Stimulated activated effector memory CD8-positive, alpha-beta T cell treated with anti-CD3 and anti-CD28 coated beads, Interleukin-12 subunit alpha, Interleukin-12 subunit beta, amount 100 ng/mL, for 72 hours (primary cell): ENCODE data around the gene OR10H2.
A peak's percentile ranks its signal among the peaks of the same experiment; 100 is the strongest.
"Not testable (repeated sequence)": the region's sequence is repeated elsewhere in the genome, so short reads cannot be mapped to it uniquely, and the experiment has no call there.

ENCODE experiments used
- ATAC-seq: fragments of 150-1000 bp; cut with Tn5 transposase; 2 replicates; pipeline ENCODE4 v1.10.0; 2021
- DNase-seq, 2 donors: peaks; one replicate each; pipeline ENCODE4 v3.0.0; 2021 to 2022; ENCODE audit warnings: low spot score in 2 of 2
- H3K27ac Mint-ChIP-seq: one replicate; pipeline ENCODE4 v1.8.0; 2022; ENCODE audit warnings: mild to moderate bottlenecking, mixed read lengths
- H3K36me3 Mint-ChIP-seq: one replicate; pipeline ENCODE4 v1.8.0; 2022; ENCODE audit warnings: mild to moderate bottlenecking, mixed read lengths
- H3K4me1 Mint-ChIP-seq: one replicate; pipeline ENCODE4 v1.8.0; 2022; ENCODE audit warnings: mixed read lengths
- H3K4me3 Mint-ChIP-seq: one replicate; pipeline ENCODE4 v1.8.0; 2022; ENCODE audit warnings: mild to moderate bottlenecking, mixed read lengths
- H3K9me3 Mint-ChIP-seq: one replicate; pipeline ENCODE4 v1.8.0; 2022; ENCODE audit warnings: mixed read lengths

Gene OR10H2, protein sequence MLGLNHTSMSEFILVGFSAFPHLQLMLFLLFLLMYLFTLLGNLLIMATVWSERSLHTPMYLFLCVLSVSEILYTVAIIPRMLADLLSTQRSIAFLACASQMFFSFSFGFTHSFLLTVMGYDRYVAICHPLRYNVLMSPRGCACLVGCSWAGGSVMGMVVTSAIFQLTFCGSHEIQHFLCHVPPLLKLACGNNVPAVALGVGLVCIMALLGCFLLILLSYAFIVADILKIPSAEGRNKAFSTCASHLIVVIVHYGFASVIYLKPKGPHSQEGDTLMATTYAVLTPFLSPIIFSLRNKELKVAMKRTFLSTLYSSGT

DNA sequence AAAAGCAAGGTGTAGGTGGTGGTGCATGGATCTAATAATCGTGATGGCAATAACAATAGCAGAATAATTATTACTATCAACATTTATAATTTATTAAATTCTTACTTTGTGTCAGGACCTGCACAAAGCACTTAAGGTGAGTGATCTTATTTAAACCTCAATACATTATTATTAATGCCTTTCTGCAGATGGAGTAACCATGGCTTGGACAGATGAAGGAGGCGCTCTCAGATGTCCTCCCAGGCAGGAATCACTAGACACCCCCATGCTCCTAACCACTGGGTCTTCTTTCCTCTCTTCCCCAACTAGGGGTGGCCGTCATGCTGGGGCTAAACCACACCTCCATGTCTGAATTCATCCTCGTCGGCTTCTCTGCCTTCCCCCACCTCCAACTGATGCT, at the start of gene OR10H2:
Gene OR10H2 (plus strand): TSS at position 301 of the 400 bp plus-strand sequence. CDS start 20 bp downstream, at position 321.
- Mint-ChIP-seq H3K36me3 (no peaks in the 10 kb centered on the region), H3K4me3 (no peak within 1 kb of the TSS), H3K9me3 (no peaks in the 10 kb centered on the region), H3K4me1 (peaks cover 17% of the 10 kb centered on the region), H3K27ac (no peak within 1 kb of the TSS)
- DNase-seq, result no peak
- ATAC-seq, result no peak

DNA sequence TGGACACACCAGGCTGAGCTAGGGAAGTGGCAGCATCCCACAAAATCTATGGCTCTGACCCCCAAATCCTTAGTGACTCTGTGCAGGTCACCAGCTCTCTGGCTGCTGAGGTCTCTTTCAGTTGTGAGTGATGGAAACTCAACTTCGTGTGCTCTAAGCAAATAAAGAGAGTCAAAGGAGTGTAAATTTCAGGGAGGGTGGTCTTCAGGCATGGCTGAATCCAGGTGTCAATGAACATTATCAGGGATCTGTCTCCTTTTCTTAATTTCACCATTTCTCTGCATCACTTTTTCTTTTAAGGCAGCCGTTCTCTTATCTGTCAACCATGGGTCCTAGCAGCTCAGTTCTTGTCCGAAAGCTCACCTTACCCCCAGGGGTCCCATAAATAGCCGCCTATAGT, 48.7 kb upstream of the OR10H2 start:
- ATAC-seq, result no peak
- H3K27ac Mint-ChIP-seq, result no peak overlapping the region
- no peak for DNase-seq
- peaks cover 27% of the 10 kb centered on the region for H3K4me1 Mint-ChIP-seq
- peaks cover 21% of the 10 kb centered on the region for H3K36me3 Mint-ChIP-seq
- H3K4me3 Mint-ChIP-seq, result no peak overlapping the region
- peaks cover 14% of the 10 kb centered on the region for H3K9me3 Mint-ChIP-seq

- not testable (repeated sequence) for ATAC-seq, H3K27ac Mint-ChIP-seq, H3K4me3 Mint-ChIP-seq, DNase-seq
- H3K4me1 Mint-ChIP-seq, result peaks cover 19% of the 10 kb centered on the region
- peaks cover 13% of the 10 kb centered on the region for H3K9me3 Mint-ChIP-seq
- H3K36me3 Mint-ChIP-seq, result peaks cover 21% of the 10 kb centered on the region
These were observed 48.0 kb upstream of the OR10H2 start for GRCh38 chr19:15679865-15680264.

GRCh38 chr19:15680478-15681322, 47.1 kb upstream of the OR10H2 start:
- Mint-ChIP-seq H3K4me3 (no peak overlapping the region), H3K36me3 (peaks cover 21% of the 10 kb centered on the region), H3K4me1 (peaks cover 16% of the 10 kb centered on the region), H3K9me3 (peaks cover 13% of the 10 kb centered on the region), H3K27ac (no peak overlapping the region)
- ATAC-seq (no peak), DNase-seq (no peak)

GRCh38 chr19:15683411-15683810, 44.4 kb upstream of the OR10H2 start:
- ATAC-seq (no peak), DNase-seq (no peak)
- no peak overlapping the region for H3K27ac Mint-ChIP-seq
- no peaks in the 10 kb centered on the region for H3K36me3 Mint-ChIP-seq
- no peak overlapping the region for H3K4me3 Mint-ChIP-seq
- peaks cover 6% of the 10 kb centered on the region for H3K9me3 Mint-ChIP-seq
- H3K4me1 Mint-ChIP-seq, result no peaks in the 10 kb centered on the region

DNA sequence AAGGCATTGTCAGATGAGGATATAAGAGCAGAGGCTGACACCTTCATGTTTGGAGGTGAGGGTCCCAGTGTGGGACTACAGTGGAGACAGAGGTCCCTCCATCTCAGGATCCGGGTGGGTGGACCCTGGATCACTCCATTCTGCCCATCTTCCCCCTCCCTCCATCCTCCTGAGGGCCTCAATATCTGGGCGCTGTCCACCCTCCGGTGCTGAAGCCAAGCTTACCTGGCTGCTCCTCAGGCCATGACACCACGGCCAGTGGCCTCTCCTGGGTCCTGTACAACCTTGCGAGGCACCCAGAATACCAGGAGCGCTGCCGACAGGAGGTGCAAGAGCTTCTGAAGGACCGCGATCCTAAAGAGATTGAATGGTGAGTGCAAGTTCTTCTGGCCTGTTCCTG, 43.0 kb upstream of the OR10H2 start:
- ATAC-seq, result no peak
- H3K4me3 Mint-ChIP-seq, result no peak overlapping the region
- no peak for DNase-seq

DNA sequence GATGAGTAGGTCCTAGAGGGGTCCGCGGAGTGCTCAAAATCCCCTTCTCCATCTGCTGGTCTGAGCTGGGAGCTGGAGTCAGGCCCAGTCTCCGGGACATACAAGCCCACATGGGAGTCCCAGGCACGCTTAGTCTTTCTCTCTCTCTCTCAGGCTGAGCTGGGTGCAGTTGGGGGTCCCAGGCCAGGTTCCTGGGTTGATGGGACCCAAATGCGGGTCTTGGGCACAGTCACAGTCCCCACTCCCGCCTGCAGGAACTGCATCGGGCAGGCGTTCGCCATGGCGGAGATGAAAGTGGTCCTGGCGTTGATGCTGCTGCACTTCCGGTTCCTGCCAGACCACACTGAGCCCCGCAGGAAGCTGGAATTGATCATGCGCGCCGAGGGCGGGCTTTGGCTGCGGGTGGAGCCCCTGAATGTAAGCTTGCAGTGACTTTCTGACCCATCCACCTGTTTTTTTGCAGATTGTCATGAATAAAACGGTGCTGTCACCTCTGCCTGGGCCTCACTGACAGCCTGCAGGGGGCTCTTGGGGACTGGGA, 31.1 kb upstream of the OR10H2 start:
- Mint-ChIP-seq H3K4me3 (no peak overlapping the region), H3K27ac (no peak overlapping the region), H3K4me1 (no peaks in the 10 kb centered on the region), H3K9me3 (no peaks in the 10 kb centered on the region), H3K36me3 (no peaks in the 10 kb centered on the region)
- no peak for ATAC-seq
- no peak for DNase-seq

More for the DNA sequence above, 43.0 kb upstream of the OR10H2 start:
- H3K4me1 Mint-ChIP-seq, result no peaks in the 10 kb centered on the region
- H3K9me3 Mint-ChIP-seq, result peaks cover 8% of the 10 kb centered on the region
- no peak overlapping the region for H3K27ac Mint-ChIP-seq
- H3K36me3 Mint-ChIP-seq, result no peaks in the 10 kb centered on the region

GRCh38 chr19:15701757-15702533, 25.9 kb upstream of the OR10H2 start:
- Mint-ChIP-seq H3K4me1 (no peaks in the 10 kb centered on the region), H3K36me3 (no peaks in the 10 kb centered on the region), H3K9me3 (no peaks in the 10 kb centered on the region), H3K27ac (no peak overlapping the region), H3K4me3 (no peak overlapping the region)
- no peak for DNase-seq
- no peak for ATAC-seq

GRCh38 chr19:15702534-15702930, 25.3 kb upstream of the OR10H2 start:
- H3K4me3 Mint-ChIP-seq, result no peak overlapping the region
- H3K9me3 Mint-ChIP-seq, result no peaks in the 10 kb centered on the region
- DNase-seq (no peak), ATAC-seq (peak; percentile 44)
- no peaks in the 10 kb centered on the region for H3K4me1 Mint-ChIP-seq
- H3K36me3 Mint-ChIP-seq, result no peaks in the 10 kb centered on the region
- H3K27ac Mint-ChIP-seq, result no peak overlapping the region

GRCh38 chr19:15714638-15715037, 13.2 kb upstream of the OR10H2 start:
- H3K36me3 Mint-ChIP-seq, result no peaks in the 10 kb centered on the region
- ATAC-seq (no peak), DNase-seq (no peak)
- no peak overlapping the region for H3K4me3 Mint-ChIP-seq
- H3K4me1 Mint-ChIP-seq, result no peaks in the 10 kb centered on the region
- H3K27ac Mint-ChIP-seq, result no peak overlapping the region
- H3K9me3 Mint-ChIP-seq, result peaks cover 2% of the 10 kb centered on the region

DNA sequence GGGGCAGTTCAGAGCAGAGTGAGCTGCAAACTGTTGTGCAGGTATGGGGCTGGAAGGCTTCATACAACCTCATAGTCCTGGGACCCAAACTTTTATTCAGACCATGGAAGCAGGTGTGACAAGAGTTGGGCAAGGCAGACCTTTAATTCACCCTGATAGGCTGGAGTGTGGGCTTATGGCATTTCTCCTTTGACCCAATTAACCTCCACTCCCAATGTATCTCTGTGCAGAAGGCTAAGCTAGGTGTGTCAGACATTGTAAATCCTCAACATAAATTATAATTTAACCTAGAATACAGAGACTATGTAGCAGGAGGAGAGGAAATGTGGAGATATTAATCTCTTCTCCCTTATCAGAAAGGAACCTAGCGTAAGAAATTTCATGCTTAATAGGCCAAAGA, 12.2 kb upstream of the OR10H2 start:
- H3K9me3 Mint-ChIP-seq, result no peaks in the 10 kb centered on the region
- H3K36me3 Mint-ChIP-seq, result no peaks in the 10 kb centered on the region
- no peaks in the 10 kb centered on the region for H3K4me1 Mint-ChIP-seq

GRCh38 chr19:15717809-15718208, 10.0 kb upstream of the OR10H2 start:
- no peak overlapping the region for H3K4me3 Mint-ChIP-seq

More for the DNA sequence above, 12.2 kb upstream of the OR10H2 start:
- Mint-ChIP-seq H3K4me3 (no peak overlapping the region), H3K27ac (no peak overlapping the region)
- DNase-seq, result no peak
- ATAC-seq, result no peak

DNA sequence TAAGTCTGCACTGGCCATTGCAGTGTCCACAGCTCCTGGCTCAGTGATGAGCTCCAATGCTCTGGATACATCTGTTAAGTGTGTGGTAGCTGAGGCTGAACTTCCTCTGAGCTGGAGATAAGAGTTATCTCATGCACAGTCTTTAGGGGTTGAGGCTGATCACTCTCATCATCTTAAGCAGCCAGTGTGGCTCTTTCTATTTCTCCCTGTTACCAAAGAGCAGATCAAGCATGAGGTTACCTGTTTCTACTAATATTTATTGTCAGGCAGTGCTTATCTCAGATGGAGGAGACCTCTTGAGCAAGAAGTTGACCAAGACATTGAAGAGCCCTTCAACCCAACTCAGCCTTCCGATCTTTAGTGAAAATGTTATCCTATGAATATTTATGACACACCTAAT, 6.6 kb upstream of the OR10H2 start:
- ATAC-seq (no peak), DNase-seq (no peak)
- H3K9me3 Mint-ChIP-seq, result no peaks in the 10 kb centered on the region
- H3K4me3 Mint-ChIP-seq, result no peak overlapping the region
- peaks cover 4% of the 10 kb centered on the region for H3K4me1 Mint-ChIP-seq
- H3K27ac Mint-ChIP-seq, result no peak overlapping the region
- H3K36me3 Mint-ChIP-seq, result no peaks in the 10 kb centered on the region

More at GRCh38 chr19:15717809-15718208, 10.0 kb upstream of the OR10H2 start:
- Mint-ChIP-seq H3K36me3 (no peaks in the 10 kb centered on the region), H3K4me1 (peaks cover 2% of the 10 kb centered on the region), H3K9me3 (no peaks in the 10 kb centered on the region), H3K27ac (no peak overlapping the region)
- ATAC-seq (no peak), DNase-seq (no peak)

GRCh38 chr19:15722956-15723355, 4.9 kb upstream of the OR10H2 start:
- no peak for DNase-seq
- Mint-ChIP-seq H3K27ac (no peak overlapping the region), H3K36me3 (no peaks in the 10 kb centered on the region), H3K9me3 (no peaks in the 10 kb centered on the region), H3K4me3 (no peak overlapping the region), H3K4me1 (peaks cover 10% of the 10 kb centered on the region)
- ATAC-seq, result no peak

- Mint-ChIP-seq H3K9me3 (no peaks in the 10 kb centered on the region), H3K27ac (no peak overlapping the region), H3K36me3 (no peaks in the 10 kb centered on the region), H3K4me1 (peaks cover 14% of the 10 kb centered on the region), H3K4me3 (no peak overlapping the region)
- no peak for DNase-seq
- ATAC-seq, result peak; percentile 45
These were observed 2.7 kb downstream of the OR10H2 start for GRCh38 chr19:15730538-15730937.
